Articular chondrocyte of knee joint (primary cell): Measurements from ENCODE around the gene PRPF40A. TPM values are rescaled to one million over a fixed set of nuclear protein-coding genes. Genes with fewer than 3 reads are reported as not detected.

ENCODE experiments used
- total RNA-seq: library from RNA; depleted of rRNA; stranded (reverse); fragments of >200 nt; gene quantifications from 2 replicates; pipeline ENCODE4 v1.2.3, GENCODE V29; 2012

Gene PRPF40A
- total RNA-seq: 110 and 121 TPM in 2 replicates

DNA sequence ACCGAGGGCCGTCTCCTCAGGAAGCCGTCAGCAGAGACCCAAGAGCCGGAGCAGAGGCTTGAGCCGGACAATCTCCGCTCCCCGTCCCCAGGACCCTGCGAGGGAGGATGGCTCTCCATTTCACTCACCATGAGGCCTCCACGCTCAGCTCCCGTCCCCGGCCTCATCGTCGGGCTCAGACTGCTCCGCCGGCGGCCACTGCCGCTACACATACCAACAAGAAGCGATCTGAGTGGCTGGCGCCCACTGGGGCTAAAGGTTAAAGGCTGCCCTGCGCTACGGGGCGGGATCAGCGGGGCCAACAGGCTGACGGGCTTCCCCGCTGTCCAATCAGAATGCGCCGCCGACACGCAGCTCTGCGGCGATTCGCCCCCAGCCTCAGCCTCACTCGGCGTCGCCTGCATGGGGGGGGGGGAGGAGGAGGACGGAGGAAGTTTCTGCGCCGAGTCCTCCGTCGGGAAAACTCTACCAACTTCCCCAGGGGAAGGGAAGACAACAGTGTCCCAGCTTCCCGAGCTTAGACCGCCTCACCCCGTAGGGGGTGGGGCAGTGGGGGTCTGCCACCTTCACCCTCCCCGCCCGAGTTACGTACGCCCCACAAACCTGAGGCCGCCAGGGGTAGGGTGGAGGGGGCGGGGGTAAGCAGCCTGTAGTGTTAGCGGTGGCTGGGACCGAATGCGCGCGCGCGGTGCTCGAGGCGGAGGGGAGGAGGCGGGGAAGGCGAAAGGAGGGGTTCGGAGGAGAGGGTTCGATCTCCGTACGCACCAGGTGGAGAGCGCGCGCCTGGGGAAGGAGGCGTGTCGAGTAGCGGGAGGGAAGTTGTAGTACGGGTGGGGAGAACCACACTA is at the start of gene PRPF40A:
PRPF40A (minus strand) TSS at position 234 of the 848 bp plus-strand sequence; CDS start at position 212, 22 bp downstream.

DNA sequence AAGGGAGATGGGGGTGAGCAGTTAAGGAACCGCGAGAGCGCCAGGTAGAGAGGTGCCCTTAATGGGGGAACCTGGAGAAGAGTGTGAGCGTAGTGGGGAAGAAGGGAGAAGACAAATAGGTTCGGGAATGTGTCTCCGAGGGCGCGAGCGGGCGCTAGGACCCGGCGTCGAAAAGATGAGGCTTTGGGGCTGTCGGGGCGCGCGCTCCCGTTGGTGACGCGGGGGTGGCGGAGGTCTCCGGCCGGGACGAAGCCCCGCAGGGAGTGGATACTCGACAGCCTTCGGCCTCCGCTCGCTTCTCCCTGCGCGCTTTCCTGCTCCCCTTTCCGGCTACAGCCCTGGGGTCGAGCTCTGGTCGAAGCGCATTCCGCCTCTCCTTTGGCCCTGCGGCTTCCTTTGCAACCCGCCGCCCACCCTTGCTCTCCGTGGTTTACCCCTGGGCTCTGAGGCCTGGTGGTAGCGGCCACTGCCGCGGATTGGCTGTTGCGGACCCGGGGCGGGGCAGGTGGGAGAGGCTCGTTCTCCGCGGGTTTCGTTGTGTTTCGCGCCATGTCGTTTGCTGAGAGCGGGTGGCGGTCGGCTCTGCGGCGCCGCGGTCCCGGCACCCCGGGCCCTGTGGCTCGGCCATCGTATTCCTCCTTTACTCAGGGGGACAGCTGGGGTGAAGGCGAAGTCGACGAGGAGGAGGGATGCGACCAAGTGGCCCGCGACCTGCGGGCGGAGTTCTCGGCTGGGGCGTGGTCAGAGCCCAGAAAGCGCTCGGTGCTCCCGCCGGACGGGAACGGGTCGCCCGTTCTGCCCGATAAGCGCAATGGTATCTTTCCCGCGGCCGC is 1.0 kb upstream of the PRPF40A start, which contains the start of gene ARL6IP6:
ARL6IP6 (plus strand) TSS at position 545 of the 833 bp plus-strand sequence; CDS start at position 550, 5 bp downstream.

Other genes starting within 250 kb of the PRPF40A start
- 18.3 and 19.8 TPM in 2 replicates for gene ARL6IP6, start 1.2 kb upstream of the PRPF40A start, total RNA-seq